Measurements from ENCODE around the gene CSGALNACT2. TPM values are rescaled to one million over a fixed set of nuclear protein-coding genes. Genes with fewer than 3 reads are reported as not detected.

Gene CSGALNACT2
- total RNA-seq, 1 experiment from 2014 or later = 22.3 TPM

GRCh38 chr10:43199088-43199683, 60.9 kb downstream of the CSGALNACT2 start:
- H3K4me3 ChIP-seq (ENCODE audit: low read depth in 2 of 2, low read length in 2 of 2) = no peak overlapping the region
- no peaks in the 10 kb centered on the region for H3K9me3 ChIP-seq (ENCODE audit: control insufficient read depth, insufficient read depth, low read depth, low read length)
- no peaks in the 10 kb centered on the region for H3K27me3 ChIP-seq (ENCODE audit: control insufficient read depth, insufficient read depth, low read length)
- no peak for TF ChIP-seq SIN3A (IDR thresholded peaks at IDR 0.05; ENCODE audit: borderline replicate concordance, insufficient read depth, low read depth, low read length)
- in situ Hi-C loops (cut with HindIII; ENCODE audit: low pct_unique_long_range_greater_than_20kb, low sequenced_read_pairs) = no loop called here
- DNase-seq (ENCODE audit: low read depth, low spot score) (no peak), ATAC-seq (no peak)
- H3K27ac ChIP-seq (ENCODE audit: low read length) = no peak overlapping the region
- BruUV-seq (replicated peaks) = no TSS peak
- POLR2A ChIA-PET = no interaction called here
- CTCF ChIA-PET = no interaction called here
- peaks cover 3% of the 10 kb centered on the region for H3K4me1 ChIP-seq (ENCODE audit: control insufficient read depth, insufficient read depth, low read length)
- intact Hi-C loops (cut with micrococcal nuclease; ENCODE audit: unreplicated experiment) = no loop called here
- H3K36me3 ChIP-seq (ENCODE audit: control insufficient read depth, insufficient read depth, low read length) = peaks cover 5% of the 10 kb centered on the region; the same call in 1 of the 2 replicates

GRCh38 chr10:43199684-43200537, 61.7 kb downstream of the CSGALNACT2 start:
- Histone ChIP-seq H3K4me3 (ENCODE audit: low read depth in 2 of 2, low read length in 2 of 2) (no peak overlapping the region), H3K9me3 (ENCODE audit: control insufficient read depth, insufficient read depth, low read depth, low read length) (no peaks in the 10 kb centered on the region), H3K27ac (ENCODE audit: low read length) (no peak overlapping the region), H3K4me1 (ENCODE audit: control insufficient read depth, insufficient read depth, low read length) (peaks cover 9% of the 10 kb centered on the region), H3K27me3 (ENCODE audit: control insufficient read depth, insufficient read depth, low read length) (no peaks in the 10 kb centered on the region), H3K36me3 (ENCODE audit: control insufficient read depth, insufficient read depth, low read length) (peaks cover 5% of the 10 kb centered on the region; the same call in 1 of the 2 replicates)
- in situ Hi-C loops (cut with HindIII; ENCODE audit: low pct_unique_long_range_greater_than_20kb, low sequenced_read_pairs) (no loop called here), intact Hi-C loops (cut with micrococcal nuclease; ENCODE audit: unreplicated experiment) (no loop called here)
- ATAC-seq (no peak), DNase-seq (ENCODE audit: low read depth, low spot score) (no peak)
- no TSS peak for BruUV-seq (replicated peaks)
- ChIA-PET CTCF (no interaction called here), POLR2A (no interaction called here)
- TF ChIP-seq TCF7L2 (IDR thresholded peaks at IDR 0.05; ENCODE audit: low read depth, low read length) (no peak), SIN3A (IDR thresholded peaks at IDR 0.05; ENCODE audit: borderline replicate concordance, insufficient read depth, low read depth, low read length) (no peak), REST (IDR thresholded peaks at IDR 0.05; ENCODE audit: insufficient read depth in 1 of 2, low read depth in 2 of 2, low read length in 1 of 2) (no peak), CTCF (IDR thresholded peaks at IDR 0.05) (no peak), POLR2AphosphoS5 (IDR thresholded peaks at IDR 0.05; ENCODE audit: low read depth, low read length) (no peak)

All from Panc1 (cell line).